Osteoblast (primary cell): Measurements from ENCODE around the gene POFUT1. TPM values are rescaled to one million over a fixed set of nuclear protein-coding genes. Genes with fewer than 3 reads are reported as not detected.

ENCODE experiments used
- DNase-seq: peaks from one replicate; pipeline ENCODE4 v3.0.0; 2011; ENCODE audit warnings: low spot score, mixed read lengths; ENCODE audit not compliant: insufficient read length; ENCODE audit errors: missing footprints
- H2AFZ ChIP-seq: 2 replicates; pipeline ENCODE4 v1.6.0; 2011; ENCODE audit warnings: mild to moderate bottlenecking, low read length
- H3K27ac ChIP-seq: 2 replicates; pipeline ENCODE4 v1.5.1; 2011; ENCODE audit warnings: mild to moderate bottlenecking, low read depth, low read length, moderate library complexity
- H3K27me3 ChIP-seq: 2 replicates; pipeline ENCODE4 v1.6.0; 2012; ENCODE audit warnings: mild to moderate bottlenecking, control low read depth, inconsistent platforms, low read length, moderate library complexity; ENCODE audit not compliant: insufficient read depth
- H3K36me3 ChIP-seq: 2 replicates; pipeline ENCODE4 v1.5.1; 2011; ENCODE audit warnings: mild to moderate bottlenecking, low read length, control low read depth, moderate library complexity; ENCODE audit not compliant: insufficient read depth
- H3K4me1 ChIP-seq: 2 replicates; pipeline ENCODE4 v1.5.1; 2011; ENCODE audit warnings: mild to moderate bottlenecking, low read length, control low read depth, moderate library complexity; ENCODE audit not compliant: insufficient read depth
- H3K4me2 ChIP-seq: 2 replicates; pipeline ENCODE4 v1.6.0; 2011; ENCODE audit warnings: mild to moderate bottlenecking, low read length; ENCODE audit not compliant: insufficient read depth
- H3K4me3 ChIP-seq: fragments of 200-600 bp; sonication (generic); 3 replicates; pipeline ENCODE4 v1.5.1; 2012; ENCODE audit warnings: mild to moderate bottlenecking, low read length, inconsistent platforms; ENCODE audit not compliant: insufficient read depth
- H3K79me2 ChIP-seq: 2 replicates; pipeline ENCODE4 v1.6.0; 2012; ENCODE audit warnings: mild to moderate bottlenecking, low read length, control low read depth, inconsistent platforms; ENCODE audit not compliant: insufficient read depth
- H3K9me3 ChIP-seq: 2 replicates; pipeline ENCODE4 v1.5.1; 2011; ENCODE audit warnings: low read depth, low read length, control low read depth
- H4K20me1 ChIP-seq: 2 replicates; pipeline ENCODE4 v1.6.0; 2012; ENCODE audit warnings: mild to moderate bottlenecking, low read length, control low read depth; ENCODE audit not compliant: insufficient read depth
- total RNA-seq: library from RNA; depleted of rRNA; stranded (reverse); fragments of >200 nt; gene quantifications from 2 replicates; pipeline ENCODE4 v1.2.3, GENCODE V29; 2012
- TF ChIP-seq, protein P1 (sequence below): IDR thresholded peaks from 2 replicates; pipeline ENCODE4 v1.5.1; 2011; ENCODE audit warnings: mild to moderate bottlenecking, low read depth, low read length, moderate library complexity; ENCODE audit errors: extremely low read depth

POFUT1 gene
- total RNA-seq, 1 donor = 40.9 TPM

DNA sequence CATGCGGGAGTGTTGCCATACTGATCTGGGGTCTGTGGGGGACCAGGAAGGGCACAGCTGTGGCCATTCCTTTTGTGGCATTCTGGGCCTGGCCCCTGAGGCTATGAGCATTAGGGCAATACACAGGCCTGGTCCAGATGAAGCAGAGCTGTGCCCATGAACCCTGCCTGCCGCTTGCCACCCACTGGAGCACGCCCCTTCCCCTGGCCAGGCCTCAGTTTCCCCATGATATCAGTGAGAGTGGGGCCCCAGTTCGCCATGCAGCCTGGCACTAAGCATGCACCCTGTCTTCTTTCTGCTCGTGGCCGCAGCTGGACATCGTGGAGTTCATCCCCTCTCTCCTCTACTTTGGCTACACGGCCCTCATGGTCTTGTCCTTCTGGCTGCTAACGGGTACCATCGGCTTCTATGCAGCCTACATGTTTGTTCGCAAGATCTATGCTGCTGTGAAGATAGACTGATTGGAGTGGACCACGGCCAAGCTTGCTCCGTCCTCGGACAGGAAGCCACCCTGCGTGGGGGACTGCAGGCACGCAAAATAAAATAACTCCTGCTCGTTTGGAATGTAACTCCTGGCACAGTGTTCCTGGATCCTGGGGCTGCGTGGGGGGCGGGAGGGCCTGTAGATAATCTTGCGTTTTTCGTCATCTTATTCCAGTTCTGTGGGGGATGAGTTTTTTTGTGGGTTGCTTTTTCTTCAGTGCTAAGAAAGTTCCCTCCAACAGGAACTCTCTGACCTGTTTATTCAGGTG, 42.5 kb upstream of the POFUT1 start:
- H3K36me3 ChIP-seq = peaks cover 49% of the 10 kb centered on the region
- H3K9me3 ChIP-seq = no peaks in the 10 kb centered on the region
- no peak overlapping the region for H3K27ac ChIP-seq
- H2AFZ ChIP-seq = no peak overlapping the region
- no peaks in the 10 kb centered on the region for H3K27me3 ChIP-seq
- H4K20me1 ChIP-seq = no peaks in the 10 kb centered on the region
- H3K4me2 ChIP-seq = no peak overlapping the region
- DNase-seq = peak; percentile 17
- no peaks in the 10 kb centered on the region for H3K79me2 ChIP-seq
- TF ChIP-seq, protein P1, sequence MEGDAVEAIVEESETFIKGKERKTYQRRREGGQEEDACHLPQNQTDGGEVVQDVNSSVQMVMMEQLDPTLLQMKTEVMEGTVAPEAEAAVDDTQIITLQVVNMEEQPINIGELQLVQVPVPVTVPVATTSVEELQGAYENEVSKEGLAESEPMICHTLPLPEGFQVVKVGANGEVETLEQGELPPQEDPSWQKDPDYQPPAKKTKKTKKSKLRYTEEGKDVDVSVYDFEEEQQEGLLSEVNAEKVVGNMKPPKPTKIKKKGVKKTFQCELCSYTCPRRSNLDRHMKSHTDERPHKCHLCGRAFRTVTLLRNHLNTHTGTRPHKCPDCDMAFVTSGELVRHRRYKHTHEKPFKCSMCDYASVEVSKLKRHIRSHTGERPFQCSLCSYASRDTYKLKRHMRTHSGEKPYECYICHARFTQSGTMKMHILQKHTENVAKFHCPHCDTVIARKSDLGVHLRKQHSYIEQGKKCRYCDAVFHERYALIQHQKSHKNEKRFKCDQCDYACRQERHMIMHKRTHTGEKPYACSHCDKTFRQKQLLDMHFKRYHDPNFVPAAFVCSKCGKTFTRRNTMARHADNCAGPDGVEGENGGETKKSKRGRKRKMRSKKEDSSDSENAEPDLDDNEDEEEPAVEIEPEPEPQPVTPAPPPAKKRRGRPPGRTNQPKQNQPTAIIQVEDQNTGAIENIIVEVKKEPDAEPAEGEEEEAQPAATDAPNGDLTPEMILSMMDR = no peak
- H3K4me1 ChIP-seq = peaks cover 7% of the 10 kb centered on the region
- no peak overlapping the region for H3K4me3 ChIP-seq

DNA sequence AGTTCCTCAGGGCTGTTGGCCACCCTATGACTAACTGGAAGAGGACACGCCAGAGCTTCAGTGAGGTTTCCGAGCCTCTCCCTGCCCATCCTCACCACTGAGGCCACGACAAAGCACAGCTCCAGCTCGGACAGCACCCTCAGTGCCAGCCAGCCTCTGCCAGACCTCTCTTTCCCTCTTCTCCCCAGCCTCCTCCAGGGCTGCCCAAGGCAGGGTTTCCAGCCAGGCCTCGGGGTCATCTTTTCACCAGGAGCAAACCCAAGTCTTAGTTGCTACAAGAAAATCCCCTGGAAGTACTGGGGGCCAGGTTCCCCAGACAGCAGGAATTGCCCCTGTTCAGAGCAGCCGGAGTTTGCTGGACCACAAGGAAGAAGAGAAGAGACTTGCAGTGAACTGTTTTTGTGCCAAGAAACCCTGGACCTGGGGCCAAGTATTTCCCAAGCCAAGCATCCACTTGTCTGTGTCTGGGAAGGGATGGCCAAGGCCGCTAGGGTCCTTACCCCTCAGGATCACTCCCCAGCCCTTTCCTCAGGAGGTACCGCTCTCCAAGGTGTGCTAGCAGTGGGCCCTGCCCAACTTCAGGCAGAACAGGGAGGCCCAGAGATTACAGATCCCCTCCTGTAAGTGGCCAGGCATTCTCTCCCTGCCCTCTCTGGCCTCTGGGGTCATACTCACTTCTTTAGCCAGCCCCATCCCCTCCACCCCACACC, 41.7 kb upstream of the POFUT1 start:
- Histone ChIP-seq H4K20me1 (no peaks in the 10 kb centered on the region), H2AFZ (no peak overlapping the region), H3K36me3 (peaks cover 46% of the 10 kb centered on the region), H3K4me1 (peaks cover 7% of the 10 kb centered on the region), H3K4me2 (no peak overlapping the region), H3K27me3 (no peaks in the 10 kb centered on the region), H3K79me2 (no peaks in the 10 kb centered on the region), H3K4me3 (no peak overlapping the region), H3K9me3 (no peaks in the 10 kb centered on the region), H3K27ac (no peak overlapping the region)
- DNase-seq = peak; percentile 17
- TF ChIP-seq, protein P1 = no peak

DNA sequence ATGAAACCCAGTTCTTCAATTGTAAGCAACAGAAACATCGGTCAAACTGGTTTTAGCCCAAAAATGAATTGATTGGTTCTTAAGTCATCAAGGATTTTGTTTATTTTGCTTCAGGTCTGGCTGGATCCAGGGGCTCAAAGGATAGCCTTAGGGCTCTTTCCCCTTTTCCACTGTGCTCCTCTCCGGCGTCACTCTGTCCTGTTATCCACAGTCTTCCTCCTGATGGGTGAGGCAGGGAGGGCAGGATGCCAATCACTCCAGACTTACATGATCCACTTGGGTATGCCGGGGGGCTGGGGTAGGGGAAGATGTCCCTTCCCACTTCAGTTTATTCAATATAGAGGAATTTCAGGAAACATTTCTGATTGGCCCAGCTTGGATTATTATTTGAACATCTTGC, 40.1 kb upstream of the POFUT1 start:
- Histone ChIP-seq H3K79me2 (no peaks in the 10 kb centered on the region), H4K20me1 (no peaks in the 10 kb centered on the region), H3K9me3 (no peaks in the 10 kb centered on the region), H3K4me3 (no peak overlapping the region), H3K36me3 (peaks cover 31% of the 10 kb centered on the region), H3K27me3 (no peaks in the 10 kb centered on the region), H2AFZ (no peak overlapping the region), H3K27ac (no peak overlapping the region), H3K4me1 (peaks cover 7% of the 10 kb centered on the region), H3K4me2 (no peak overlapping the region)
- TF ChIP-seq, protein P1 = no peak
- peak; percentile 39 for DNase-seq
